ENCODE data around the gene B3GLCT. TPM values are rescaled to one million over a fixed set of nuclear protein-coding genes. Genes with fewer than 3 reads are reported as not detected.

The B3GLCT gene
- total RNA-seq, 1 experiment from 2014 or later = 3.9 TPM

- Histone ChIP-seq H3K4me1 (ENCODE audit: control insufficient read depth in 1 of 2, insufficient read depth in 2 of 2, low read length in 2 of 2) (no peaks in the 10 kb centered on the region), H3K27ac (ENCODE audit: low read depth, low read length) (no peak overlapping the region), H3K27me3 (ENCODE audit: insufficient read depth, low read length) (no peaks in the 10 kb centered on the region), H4K20me1 (ENCODE audit: insufficient read depth) (no peaks in the 10 kb centered on the region), H3K9me2 (ENCODE audit: insufficient read depth) (no peaks in the 10 kb centered on the region), H3K36me3 (ENCODE audit: control insufficient read depth in 1 of 2, insufficient read depth in 2 of 2, low read length in 2 of 2) (no peaks in the 10 kb centered on the region), H3K4me3 (replicated peaks in 1 of 2; ENCODE audit: low read depth in 1 of 2, low read length in 2 of 2) (no peak overlapping the region), H3K79me2 (ENCODE audit: insufficient read depth, low read length) (no peaks in the 10 kb centered on the region), H3K4me2 (ENCODE audit: low read length) (no peak overlapping the region), H2AFZ (ENCODE audit: low read depth, low read length, poor library complexity, severe bottlenecking) (no peak overlapping the region), H3K9me3 (ENCODE audit: control insufficient read depth in 1 of 2, insufficient read depth in 1 of 2, low read depth in 1 of 2, low read length in 2 of 2) (no peaks in the 10 kb centered on the region; a peak in 1 of 4 replicates), H3K9ac (ENCODE audit: low read length) (no peak overlapping the region)
- BruUV-seq (replicated peaks) = no TSS peak
- intact Hi-C loops (cut with micrococcal nuclease) = no loop called here
- ATAC-seq = no peak
- TF ChIP-seq ZNF274 (IDR thresholded peaks at IDR 0.05; ENCODE audit: low read depth, low read length) = no peak
- TF ChIP-seq RAD21 (IDR thresholded peaks at IDR 0.05; ENCODE audit: low read depth) = no peak
- TF ChIP-seq, protein P1, sequence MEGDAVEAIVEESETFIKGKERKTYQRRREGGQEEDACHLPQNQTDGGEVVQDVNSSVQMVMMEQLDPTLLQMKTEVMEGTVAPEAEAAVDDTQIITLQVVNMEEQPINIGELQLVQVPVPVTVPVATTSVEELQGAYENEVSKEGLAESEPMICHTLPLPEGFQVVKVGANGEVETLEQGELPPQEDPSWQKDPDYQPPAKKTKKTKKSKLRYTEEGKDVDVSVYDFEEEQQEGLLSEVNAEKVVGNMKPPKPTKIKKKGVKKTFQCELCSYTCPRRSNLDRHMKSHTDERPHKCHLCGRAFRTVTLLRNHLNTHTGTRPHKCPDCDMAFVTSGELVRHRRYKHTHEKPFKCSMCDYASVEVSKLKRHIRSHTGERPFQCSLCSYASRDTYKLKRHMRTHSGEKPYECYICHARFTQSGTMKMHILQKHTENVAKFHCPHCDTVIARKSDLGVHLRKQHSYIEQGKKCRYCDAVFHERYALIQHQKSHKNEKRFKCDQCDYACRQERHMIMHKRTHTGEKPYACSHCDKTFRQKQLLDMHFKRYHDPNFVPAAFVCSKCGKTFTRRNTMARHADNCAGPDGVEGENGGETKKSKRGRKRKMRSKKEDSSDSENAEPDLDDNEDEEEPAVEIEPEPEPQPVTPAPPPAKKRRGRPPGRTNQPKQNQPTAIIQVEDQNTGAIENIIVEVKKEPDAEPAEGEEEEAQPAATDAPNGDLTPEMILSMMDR (IDR thresholded peaks at IDR 0.05 in 2 of 3, conservative IDR thresholded peaks at IDR 0.05 in 1 of 3; ENCODE audit: borderline replicate concordance in 1 of 3, insufficient read depth in 1 of 3, low read depth in 2 of 3, low read length in 2 of 3) = no peak
- no peak for DNase-seq (ENCODE audit: low read depth, low spot score)
- ChIA-PET POLR2A (no interaction called here), RAD21 (ENCODE audit: low non-redundant PET in 1 of 2, low total read pairs in 2 of 2, uncharacterized antibody in 2 of 2, unreplicated experiment in 2 of 2) (no interaction called here), CTCF (no interaction called here)
Measured at GRCh38 chr13:31356991-31357390, 157.2 kb downstream of the B3GLCT start.

GRCh38 chr13:31357581-31357980 is 157.8 kb downstream of the B3GLCT start:
- DNase-seq (ENCODE audit: low read depth, low spot score) (no peak), ATAC-seq (no peak)
- no peak for TF ChIP-seq RAD21 (IDR thresholded peaks at IDR 0.05; ENCODE audit: low read depth)
- TF ChIP-seq MAX (IDR thresholded peaks at IDR 0.05) = no peak
- no peak for TF ChIP-seq JUND (IDR thresholded peaks at IDR 0.05)
- no peak for TF ChIP-seq ATF3 (IDR thresholded peaks at IDR 0.05)
- no peak for TF ChIP-seq EGR1 (IDR thresholded peaks at IDR 0.05; ENCODE audit: low read depth)
- TF ChIP-seq, protein P2, sequence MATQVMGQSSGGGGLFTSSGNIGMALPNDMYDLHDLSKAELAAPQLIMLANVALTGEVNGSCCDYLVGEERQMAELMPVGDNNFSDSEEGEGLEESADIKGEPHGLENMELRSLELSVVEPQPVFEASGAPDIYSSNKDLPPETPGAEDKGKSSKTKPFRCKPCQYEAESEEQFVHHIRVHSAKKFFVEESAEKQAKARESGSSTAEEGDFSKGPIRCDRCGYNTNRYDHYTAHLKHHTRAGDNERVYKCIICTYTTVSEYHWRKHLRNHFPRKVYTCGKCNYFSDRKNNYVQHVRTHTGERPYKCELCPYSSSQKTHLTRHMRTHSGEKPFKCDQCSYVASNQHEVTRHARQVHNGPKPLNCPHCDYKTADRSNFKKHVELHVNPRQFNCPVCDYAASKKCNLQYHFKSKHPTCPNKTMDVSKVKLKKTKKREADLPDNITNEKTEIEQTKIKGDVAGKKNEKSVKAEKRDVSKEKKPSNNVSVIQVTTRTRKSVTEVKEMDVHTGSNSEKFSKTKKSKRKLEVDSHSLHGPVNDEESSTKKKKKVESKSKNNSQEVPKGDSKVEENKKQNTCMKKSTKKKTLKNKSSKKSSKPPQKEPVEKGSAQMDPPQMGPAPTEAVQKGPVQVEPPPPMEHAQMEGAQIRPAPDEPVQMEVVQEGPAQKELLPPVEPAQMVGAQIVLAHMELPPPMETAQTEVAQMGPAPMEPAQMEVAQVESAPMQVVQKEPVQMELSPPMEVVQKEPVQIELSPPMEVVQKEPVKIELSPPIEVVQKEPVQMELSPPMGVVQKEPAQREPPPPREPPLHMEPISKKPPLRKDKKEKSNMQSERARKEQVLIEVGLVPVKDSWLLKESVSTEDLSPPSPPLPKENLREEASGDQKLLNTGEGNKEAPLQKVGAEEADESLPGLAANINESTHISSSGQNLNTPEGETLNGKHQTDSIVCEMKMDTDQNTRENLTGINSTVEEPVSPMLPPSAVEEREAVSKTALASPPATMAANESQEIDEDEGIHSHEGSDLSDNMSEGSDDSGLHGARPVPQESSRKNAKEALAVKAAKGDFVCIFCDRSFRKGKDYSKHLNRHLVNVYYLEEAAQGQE (IDR thresholded peaks at IDR 0.05; ENCODE audit: low read depth) = no peak
- TF ChIP-seq CEBPB (IDR thresholded peaks at IDR 0.05; ENCODE audit: low read depth) = no peak
- no peak for TF ChIP-seq POLR2AphosphoS5 (IDR thresholded peaks at IDR 0.05; ENCODE audit: low read depth, low read length)
- no peak for TF ChIP-seq EZH2phosphoT487 (IDR thresholded peaks at IDR 0.05; ENCODE audit: borderline replicate concordance)
- no peak for TF ChIP-seq SIN3A (IDR thresholded peaks at IDR 0.05; ENCODE audit: low read depth)
- no peak for TF ChIP-seq FOSL1 (IDR thresholded peaks at IDR 0.05; ENCODE audit: low read depth)
- TF ChIP-seq SRF (IDR thresholded peaks at IDR 0.05; ENCODE audit: low read depth) = no peak
- TF ChIP-seq SP1 (IDR thresholded peaks at IDR 0.05; ENCODE audit: low read depth) = no peak
- no peak for TF ChIP-seq POLR2A (IDR thresholded peaks at IDR 0.05; ENCODE audit: borderline replicate concordance, extremely low read depth, insufficient read depth, insufficient read length)
- Histone ChIP-seq H4K20me1 (ENCODE audit: insufficient read depth) (no peaks in the 10 kb centered on the region), H3K4me1 (ENCODE audit: control insufficient read depth in 1 of 2, insufficient read depth in 2 of 2, low read length in 2 of 2) (no peaks in the 10 kb centered on the region), H3K4me2 (ENCODE audit: low read length) (no peak overlapping the region), H3K9ac (ENCODE audit: low read length) (no peak overlapping the region), H3K4me3 (replicated peaks in 1 of 2; ENCODE audit: low read depth in 1 of 2, low read length in 2 of 2) (no peak overlapping the region), H3K79me2 (ENCODE audit: insufficient read depth, low read length) (no peaks in the 10 kb centered on the region), H3K27ac (ENCODE audit: low read depth, low read length) (no peak overlapping the region), H3K9me3 (ENCODE audit: control insufficient read depth in 1 of 2, insufficient read depth in 1 of 2, low read depth in 1 of 2, low read length in 2 of 2) (no peaks in the 10 kb centered on the region; a peak in 1 of 4 replicates), H3K27me3 (ENCODE audit: insufficient read depth, low read length) (no peaks in the 10 kb centered on the region), H3K9me2 (ENCODE audit: insufficient read depth) (no peaks in the 10 kb centered on the region), H2AFZ (ENCODE audit: low read depth, low read length, poor library complexity, severe bottlenecking) (no peak overlapping the region), H3K36me3 (ENCODE audit: control insufficient read depth in 1 of 2, insufficient read depth in 2 of 2, low read length in 2 of 2) (no peaks in the 10 kb centered on the region)
- ChIA-PET POLR2A (no interaction called here), CTCF (no interaction called here), RAD21 (ENCODE audit: low non-redundant PET in 1 of 2, low total read pairs in 2 of 2, uncharacterized antibody in 2 of 2, unreplicated experiment in 2 of 2) (no interaction called here)
- no TSS peak for BruUV-seq (replicated peaks)
- intact Hi-C loops (cut with micrococcal nuclease) = no loop called here

All from HCT116 (cell line).